Measurements from ENCODE around the gene EHD4.

Gene EHD4

DNA sequence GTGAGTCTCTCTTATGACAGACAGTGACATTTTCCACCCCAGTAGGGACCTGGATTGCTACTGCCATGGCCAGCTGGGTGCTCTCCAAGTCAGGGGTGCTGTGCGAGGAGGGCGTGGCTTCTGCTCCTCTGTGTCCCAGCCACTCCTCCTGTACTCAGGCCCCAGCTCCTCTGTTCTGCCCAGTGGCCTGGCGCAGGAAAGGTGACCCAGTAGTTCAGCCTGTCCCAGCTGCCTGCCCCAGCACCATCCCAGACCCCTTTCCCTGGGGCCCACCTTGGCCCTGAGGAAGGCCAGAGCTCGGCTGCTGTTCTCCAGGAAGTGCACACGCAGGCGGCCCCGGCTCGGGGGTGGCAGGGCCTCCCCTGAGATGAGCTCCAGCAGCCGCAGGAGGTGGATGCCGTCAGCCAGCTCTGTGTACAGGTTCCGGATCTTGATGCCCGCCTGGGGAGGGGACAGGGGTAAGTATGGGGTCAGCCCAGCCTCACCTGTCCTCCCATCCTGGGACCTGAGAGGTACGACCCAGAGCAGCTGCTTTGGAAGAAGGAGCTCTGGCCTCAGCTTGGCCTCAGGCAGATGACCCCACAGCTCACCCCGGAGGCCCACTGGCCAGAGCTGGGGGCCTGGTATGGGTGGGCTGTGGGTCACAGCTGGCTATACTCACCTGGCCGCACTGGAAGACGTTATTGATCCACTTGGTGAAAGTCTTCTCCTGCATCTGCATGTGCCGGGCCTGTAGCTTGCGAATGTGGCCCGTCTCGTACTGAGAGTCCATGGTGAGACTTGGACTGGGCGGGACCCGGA is 79.5 kb downstream of the EHD4 start:
- no peak for DNase-seq

DNA sequence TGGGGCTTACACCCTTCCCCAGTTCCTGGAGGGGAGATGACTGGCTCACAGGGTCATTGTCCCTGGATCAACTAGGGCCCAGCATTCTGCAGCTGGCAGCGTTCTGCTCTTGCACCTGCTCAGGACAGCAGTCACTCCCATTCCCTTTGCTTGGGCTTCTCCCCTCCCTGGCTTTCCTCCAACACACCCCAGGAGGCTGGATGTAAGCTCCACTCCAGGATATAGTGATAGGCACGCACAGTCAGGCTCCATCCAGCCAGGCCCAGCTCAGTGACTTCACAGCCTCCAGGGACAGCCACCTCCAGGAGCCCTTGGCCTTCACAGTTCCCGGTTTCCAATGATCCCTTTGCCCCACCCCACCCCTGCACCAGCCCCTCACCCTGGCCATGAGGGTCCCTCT is 80.4 kb downstream of the EHD4 start:
- no peak for DNase-seq

DNA sequence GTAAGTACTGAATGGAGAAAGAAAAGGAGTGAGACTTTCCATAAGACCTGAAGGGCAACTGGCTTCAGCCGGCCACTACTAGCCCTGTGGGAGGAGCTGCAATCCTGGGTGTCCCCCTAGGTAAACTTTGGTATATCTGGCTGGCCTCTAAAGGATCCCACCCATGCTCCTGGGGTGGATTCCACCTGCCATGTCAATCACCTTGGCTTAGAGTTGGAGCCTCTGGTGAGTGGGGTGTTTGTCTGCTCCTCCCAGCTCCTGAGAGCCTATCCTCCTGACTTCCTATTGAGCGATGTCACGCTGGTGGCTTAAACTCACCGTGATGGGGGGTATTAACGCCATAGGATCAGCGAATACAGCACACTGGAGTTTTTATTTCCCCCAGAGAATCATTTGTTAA is 81.1 kb downstream of the EHD4 start:
- DNase-seq = no peak

DNA sequence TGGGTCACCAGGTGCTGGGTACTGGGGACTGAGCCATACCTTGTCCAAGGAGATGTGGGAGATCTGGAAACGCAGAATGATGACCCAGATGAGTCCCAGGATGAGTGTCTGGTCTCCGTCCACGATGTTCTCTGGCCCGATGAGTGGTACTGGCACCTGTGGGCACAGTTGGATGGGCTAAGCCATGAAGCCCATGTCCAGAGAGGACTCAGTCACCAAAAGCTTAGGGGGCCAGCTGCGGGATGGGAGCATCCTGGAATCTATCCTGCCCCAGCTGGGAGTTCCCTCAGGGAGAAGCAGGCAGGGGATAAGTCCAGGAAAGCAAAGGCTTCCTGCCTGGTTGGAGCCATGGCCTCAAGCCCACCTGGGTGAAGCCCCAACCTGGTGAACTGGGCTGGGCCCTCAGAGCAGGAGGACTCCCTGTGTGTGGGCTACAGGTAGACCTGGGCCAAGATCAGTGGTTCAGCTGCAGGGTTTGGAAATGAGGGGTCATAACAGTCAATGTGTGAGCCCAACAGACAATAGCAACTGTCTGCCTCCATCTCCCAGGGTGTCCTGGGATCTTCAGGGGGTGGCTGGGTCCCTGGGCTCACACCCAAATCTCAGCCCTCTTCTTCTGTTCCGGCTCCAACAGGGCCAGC is 82.2 kb downstream of the EHD4 start:
- no peak for DNase-seq

DNA sequence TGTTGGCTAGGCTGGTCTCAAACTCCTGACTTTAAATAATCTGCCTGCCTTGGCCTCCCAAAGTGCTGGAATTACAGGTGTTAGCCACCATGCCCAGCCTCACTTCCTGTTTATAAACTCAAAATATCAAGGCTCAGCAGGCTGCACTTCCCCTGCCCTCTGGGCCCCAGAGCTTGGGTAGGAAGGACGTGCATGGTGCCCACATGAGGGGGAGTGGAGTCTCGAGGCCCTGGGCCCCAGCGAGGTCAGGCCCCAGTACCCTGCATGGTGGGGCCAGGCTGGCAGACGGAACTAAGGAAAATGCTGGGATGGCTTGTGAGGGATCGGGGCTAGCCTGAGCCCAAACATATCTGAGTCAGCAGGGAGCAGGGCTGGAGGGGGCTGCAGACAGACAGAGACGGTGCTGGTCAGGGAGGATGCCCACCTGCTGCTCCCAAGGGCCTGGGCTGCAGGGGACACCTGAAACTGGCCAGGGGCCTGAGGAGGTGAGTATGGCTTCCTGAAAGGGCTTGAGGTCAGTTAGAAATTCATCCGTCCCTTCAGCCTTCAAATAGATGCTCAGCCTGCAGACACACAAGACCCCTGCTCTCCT is 83.6 kb downstream of the EHD4 start:
- no peak for DNase-seq

DNA sequence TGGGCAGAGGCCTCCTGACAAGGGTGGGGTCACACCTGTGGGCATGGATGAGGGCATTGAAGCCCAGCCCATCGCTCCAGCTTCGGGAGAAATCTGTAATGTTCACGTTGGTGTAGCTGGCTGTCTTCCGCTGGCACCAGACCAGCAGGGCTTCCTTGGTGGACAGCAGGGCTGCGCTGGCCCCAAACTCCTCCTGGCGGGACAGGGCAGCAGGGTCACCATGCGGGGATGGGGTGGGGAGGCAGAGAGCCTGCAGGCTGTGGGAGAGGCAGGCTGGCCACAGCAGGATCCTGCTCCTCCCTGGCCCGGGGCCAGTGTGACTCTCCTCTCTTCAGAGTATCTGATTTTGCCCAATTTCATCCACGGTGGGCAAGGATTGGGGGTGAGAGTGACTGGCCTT is 84.5 kb downstream of the EHD4 start:
- DNase-seq = no peak

DNA sequence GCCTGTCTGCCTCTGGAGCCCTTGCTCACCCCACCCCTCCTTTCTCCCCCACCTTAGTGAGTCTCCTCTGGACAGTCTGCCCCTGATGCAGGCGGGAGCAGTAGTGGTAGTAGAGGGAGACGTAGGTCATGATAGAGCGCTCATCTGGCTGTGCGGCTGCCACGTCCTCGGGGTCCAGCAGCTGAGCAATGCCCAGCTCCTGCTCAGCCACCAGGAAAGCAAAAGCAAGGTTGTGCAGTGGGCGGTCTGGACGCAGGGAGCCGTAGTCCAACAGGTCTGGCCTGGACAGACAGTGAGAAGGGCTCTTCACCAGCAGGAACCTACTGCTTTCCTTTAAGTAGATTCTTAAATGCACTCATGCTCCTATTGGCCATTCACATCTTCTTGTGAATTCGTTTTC is 85.2 kb downstream of the EHD4 start:
- no peak for DNase-seq

DNA sequence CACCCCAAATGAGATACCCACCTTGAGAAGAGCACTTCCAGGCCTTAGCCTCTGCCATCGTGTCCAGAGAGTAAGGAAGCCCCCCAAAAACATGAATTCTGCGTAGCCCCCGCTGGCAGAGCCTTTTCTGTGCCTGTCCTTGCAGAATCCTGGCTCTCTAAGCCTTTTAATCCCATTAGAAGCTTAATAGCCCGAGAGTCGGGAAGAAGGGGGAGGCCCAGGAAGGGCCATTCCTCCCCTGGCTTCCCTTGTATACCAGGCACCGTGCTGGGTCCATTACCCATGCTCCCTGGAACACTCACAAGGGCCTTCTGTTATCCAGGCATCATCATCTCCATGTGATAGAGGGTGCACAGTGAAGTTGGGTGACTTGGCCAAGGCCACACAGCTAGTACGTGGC is 85.6 kb downstream of the EHD4 start:
- no peak for DNase-seq

DNA sequence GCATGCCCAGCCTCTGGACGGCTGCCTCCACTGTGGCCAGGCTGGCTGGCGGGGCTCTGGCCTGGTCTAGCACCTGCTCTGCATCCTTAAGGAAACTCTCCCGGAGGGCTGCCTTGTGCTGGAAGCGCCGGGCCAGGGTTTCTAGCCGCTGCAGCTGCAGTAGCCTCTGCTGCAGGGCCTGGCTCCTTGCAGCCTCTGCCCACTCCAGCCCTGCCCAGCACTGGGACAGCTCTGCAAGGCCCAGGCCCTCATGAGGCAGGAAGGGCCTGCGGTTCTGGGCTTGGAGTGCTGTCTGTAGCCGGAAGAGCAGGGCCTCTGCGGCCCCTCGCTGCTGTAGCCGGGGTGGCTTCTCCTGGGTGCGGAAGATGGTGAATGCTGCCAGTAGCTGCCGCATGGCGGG is 86.5 kb downstream of the EHD4 start:
- DNase-seq = no peak

DNA sequence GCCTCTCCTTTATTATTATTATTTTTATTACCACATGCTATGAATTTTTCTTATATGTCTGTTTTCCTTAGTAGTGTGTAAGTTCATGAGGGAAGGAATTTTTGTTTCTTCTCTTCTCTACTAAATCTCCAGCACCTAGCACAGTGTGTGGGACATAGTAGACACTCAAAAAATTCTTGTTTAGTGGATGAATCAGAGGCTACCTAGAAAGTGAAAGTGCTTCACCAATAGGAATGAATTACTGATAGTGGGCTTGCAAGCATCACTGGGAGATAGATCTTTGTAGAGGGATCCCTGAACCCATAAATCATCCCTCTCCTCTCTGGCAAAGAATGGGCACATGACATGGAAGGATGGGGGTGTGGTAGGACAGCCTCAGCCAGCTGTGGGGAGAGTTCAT is 87.0 kb downstream of the EHD4 start:
- no peak for DNase-seq

DNA sequence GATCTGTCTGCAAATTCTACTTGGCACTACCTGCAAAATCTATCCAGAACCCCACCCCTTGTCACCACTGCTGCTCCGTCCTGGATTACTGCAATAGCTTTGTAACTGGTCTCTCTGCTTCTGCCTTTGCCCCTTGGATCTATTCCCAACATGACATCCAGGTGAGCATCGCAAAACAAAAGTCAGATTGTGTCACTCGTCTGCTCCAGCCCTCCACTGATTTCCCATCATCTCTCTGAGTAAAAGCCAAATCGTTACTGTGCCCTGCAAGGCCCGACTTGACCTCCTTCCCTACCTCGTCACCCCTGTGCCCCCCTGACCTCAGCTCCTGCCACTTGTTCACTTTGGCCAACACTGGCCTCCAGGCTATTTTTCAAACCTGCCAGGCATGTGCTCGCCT is 87.9 kb downstream of the EHD4 start:
- no peak for DNase-seq

DNA sequence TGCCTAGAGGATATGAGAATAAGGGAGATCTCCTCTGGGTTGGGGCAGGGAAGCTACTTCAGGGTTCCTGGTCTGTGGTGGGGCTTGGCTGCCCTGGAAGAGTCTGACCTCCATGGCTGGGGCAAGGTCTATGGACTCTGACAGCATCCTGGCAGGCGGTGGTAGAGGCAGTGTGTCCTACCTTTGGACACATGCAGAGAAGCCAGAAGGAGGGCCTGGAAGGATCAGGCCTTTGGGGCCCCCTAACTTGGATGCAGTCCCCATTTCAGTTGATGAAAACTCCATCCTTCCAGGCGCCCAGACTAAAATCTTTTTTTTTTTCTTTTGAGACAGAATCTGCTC is 88.9 kb downstream of the EHD4 start:
- no peak for DNase-seq

DNA sequence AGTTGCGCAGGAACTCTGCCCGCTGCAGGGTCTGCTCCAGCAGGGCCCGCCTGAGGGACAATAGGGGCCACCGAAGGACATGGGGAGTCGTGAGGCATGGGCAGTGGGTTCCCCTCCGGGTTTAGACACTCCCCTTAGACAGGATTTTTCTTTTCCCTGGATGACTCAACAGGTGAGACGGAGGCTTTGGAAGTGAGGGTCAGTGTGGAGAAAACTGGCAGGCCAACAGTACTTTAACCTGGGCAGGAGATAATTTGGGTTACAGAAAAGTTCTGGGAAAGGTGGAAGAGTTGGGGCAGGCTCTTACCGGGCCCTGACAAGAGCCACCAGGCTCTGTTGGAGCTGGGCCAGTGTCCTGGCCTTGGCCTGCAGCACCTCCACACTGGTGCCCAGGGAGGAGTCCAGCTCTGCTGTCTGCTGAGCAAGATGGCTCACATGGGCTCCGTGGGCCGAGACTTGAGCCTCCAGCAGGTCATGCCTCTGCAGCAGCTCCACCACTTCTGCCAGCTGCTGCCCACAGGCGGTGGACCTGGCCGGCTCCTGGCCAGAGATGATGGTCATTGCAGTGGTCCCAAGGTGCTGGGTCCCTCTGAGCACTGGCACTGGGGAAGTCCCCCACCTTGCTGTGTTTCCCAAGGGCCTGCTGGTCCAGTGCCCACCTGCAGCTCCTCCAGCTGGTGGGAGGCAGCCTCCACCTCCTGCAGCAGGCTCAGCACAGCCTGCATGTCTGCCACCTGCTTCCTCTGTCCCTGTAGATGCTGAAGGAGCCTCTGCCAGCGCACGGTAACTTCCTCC is 89.5 kb downstream of the EHD4 start:
- no peak for DNase-seq

DNA sequence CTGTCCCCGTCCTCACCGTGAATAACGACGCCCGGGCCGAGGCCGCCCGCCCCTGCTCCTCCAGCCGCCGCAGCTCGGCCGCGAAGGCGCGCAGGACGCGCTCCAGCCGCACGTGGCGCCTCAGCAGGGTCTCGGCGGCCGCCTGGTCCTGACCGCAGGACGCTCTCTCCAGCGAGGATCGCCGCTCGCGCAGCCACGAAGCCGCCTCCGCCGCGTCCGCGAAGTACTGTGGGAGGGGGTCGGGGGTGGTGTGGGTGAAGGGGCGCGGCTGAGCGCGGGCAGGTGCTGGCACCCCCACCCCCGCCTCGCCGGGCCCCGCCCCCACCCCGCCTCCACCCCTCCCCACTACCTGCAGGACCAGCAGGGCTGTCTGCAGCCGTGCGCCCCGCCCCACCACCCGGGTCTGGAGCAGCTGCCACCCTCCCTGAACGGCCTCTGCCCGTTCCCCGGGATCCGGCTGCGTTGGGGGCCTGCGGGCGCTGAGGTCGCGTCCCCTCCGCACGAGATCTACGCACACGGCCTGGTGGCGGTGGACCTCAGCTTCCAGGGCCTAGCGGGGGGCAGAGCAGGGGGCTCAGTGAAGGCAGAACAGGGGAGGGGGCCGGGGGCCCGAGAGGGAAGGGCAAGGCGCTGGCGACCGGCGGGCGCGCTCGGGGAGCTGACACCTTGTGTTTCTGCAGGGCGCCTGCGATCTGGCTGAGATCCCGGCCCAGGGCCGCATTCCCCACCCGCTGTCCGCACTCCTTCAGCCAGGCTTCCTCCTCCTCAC is 90.3 kb downstream of the EHD4 start:
- no peak for DNase-seq

DNA sequence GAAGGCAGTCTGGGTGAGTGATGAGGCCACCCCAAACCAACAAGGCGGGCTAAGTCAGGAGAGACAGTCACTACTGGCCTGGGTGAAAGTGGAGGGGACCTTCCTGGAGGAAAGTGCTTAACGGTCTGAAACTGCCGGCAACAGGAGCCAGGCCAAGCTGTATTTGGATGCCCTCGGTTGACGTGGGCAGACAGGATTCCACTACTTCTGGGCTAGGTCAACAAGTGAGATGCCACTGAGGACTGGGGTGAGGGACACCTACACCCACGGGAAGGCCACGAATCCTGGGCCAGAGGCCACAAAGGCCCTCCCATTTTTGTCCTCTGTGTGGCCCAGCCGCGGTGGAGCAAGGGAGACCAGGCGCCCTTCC is 90.8 kb downstream of the EHD4 start:
- no peak for DNase-seq

DNA sequence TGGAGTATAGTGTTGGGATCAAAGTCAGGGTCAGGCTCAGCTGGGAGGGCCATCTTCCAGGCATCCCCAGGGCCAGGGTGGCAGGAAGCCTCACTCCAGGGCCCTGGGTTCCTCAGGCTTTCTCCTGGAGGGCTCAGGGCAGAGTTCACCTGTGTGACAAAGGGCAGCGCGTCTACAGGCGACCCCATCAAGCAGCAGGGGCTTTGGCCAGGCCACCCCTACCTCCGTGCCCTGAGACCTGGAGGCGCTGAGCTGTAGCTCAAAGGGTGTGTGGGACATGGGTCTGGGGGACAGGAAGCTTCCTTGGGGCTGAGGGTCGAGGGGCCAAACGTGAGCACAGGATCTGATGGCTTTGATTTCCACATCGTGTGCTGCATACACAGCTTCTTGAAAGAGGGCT is 91.3 kb downstream of the EHD4 start:
- DNase-seq = no peak

DNA sequence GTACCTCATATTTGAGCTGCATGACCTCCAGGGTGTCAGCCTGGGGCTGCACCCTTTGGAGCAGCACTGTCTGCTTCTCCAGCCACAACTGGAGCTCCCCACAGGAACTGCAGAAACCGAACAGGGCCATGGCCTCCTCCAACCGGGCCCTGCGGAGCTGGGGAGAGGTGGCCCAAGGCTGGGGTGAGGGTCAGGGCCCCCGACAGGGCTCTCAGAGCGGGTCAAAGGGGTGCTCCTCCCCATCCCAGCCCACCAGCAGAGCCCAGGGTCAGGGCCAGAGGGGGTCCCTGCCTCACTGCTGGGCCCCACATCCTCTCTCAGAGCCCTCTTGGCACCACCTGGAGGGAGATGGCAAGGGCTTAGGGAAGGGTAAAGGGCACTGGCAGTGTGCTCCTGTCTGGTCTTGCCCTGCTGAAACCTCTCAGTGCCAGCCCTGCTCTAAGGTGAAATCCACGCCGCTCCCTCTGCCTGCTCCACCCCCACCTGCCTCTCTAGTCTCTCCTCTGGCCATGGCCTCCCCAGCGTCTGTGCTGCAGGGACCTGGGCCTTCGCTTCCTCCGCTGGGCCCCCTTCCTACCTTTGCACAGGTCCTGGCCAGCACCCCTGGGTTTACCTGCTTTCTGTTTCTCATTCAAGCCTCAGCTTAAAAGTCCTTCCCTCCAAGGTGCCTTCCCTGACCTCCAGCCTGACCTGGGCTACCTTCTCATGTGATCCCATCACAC is 92.0 kb downstream of the EHD4 start:
- no peak for DNase-seq

DNA sequence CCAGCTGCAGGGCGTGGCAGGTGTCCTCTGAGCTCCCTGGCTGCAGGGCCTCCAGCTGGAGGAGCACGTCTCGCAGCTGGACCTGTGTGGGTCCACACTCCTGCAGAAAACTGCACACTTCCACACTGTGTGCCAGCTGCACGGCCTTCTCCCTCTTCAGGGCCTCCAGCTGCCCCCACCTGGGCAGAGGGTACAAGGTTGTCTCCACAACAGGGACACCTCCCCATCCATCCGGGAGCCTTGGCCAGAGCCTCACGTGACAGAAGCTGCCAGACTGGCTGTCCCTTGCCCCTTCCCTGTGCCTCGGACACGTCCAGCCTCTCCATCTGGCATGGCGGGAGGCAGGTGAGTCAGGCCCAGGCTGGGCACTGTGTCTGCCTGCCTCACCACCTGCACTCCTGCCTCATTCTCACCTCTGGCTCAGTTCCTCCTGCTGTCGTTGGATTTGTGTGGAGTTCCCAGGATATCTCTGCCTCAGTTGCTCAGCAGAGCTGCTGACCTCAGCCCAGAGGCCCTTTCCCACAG is 93.0 kb downstream of the EHD4 start:
- no peak for DNase-seq

DNA sequence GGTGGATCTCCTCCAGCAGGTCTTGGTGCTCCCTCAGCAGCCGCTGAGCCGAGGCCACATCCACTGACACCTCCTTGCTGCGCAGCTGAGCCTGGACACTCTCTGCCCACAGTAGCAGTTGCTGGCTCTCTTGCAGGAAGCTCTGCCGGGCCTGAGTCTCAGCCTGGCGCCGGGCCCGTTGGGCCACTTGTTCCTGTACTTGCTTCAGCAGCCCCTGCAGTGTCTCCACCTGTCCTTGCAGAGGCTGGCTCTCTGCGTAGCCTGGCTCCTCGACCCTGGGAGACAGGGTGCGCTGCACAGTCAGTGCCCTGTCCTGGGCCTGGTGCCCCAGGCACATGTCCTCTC is 94.0 kb downstream of the EHD4 start:
- DNase-seq = no peak

DNA sequence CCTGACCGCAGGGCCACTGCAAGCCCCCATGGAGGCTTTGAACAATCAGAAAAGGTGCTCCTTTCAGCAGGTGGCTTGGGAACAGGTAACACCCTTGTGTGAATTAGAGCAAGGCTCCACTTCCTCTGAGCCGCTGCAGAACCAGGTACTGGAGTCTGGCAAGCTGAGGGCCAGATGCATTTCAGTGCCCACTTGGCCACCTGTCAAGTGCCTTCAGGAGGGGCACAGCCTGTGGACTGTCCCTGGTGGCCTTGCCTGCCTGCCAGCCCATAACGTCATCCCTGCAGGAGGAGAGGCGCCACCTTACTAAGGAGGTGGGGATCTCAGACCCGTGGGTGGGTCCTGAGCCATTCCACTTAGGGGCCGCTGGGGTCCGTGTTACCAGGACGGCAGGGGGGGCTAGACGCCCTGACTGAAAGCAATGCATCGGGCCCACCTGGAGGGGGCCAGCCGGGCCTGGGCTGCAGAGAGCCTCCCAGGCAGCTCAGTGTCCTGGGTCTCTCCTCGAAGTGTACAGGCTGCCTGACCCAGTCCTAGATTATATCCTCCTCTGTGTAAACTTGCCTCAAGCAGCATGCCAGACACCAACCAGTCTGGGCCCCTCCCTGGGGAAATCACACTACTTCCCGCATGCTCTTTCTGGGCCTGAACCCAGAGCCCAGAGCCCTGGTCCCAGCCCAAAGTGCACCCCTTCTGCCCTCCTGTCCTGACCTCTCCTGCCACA is 94.6 kb downstream of the EHD4 start:
- DNase-seq = no peak

DNA sequence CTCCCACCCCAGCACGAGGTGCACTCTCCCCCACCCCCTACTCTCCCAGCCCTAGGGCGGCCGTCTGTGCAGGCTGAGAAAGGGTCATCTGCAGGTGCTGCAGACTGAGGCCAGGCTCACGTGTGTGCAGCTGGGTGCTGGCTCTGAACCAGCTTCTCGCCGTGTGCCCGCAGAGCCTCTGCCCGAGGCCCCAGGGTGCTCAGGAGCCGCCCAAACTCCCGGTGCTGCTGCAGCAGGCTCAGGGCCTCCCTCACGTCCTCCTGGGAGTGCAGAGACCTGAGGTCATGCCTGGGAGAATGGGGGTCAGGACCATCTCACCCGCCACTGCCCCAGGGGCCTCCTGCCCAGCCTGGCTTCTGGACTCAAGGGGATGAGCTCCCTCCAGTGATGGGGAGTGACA is 95.7 kb downstream of the EHD4 start:
- DNase-seq = no peak

DNA sequence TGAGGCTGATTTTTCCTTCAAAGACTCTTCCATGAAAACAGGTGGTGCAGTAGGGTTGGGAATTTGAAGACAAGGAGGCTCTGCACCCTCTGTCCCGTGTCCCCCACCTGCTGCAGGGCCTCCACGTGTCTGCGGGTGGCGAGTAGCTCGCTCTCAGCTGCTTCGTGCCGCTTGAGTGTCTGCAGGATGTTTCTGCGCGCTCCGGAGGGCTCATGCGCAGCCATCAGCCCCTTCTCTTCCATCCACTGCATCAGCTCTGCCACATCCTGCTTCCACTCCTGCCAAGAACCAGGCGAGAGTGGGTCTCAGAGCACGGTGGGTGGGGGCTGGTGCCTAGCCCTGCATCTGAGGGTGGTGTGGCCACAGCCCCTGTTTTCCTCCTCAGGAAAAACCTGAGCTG is 96.3 kb downstream of the EHD4 start:
- no peak for DNase-seq
